HuH-7.5 (cell line): ENCODE data around the gene DMRTC1.
"Not testable (repeated sequence)": the region's sequence is repeated elsewhere in the genome, so short reads cannot be mapped to it uniquely, and the experiment has no call there.

Experiments used
- DNase-seq: peaks from one replicate; pipeline ENCODE4 v3.0.0; 2011; ENCODE audit warnings: low spot score

DMRTC1 gene, protein sequence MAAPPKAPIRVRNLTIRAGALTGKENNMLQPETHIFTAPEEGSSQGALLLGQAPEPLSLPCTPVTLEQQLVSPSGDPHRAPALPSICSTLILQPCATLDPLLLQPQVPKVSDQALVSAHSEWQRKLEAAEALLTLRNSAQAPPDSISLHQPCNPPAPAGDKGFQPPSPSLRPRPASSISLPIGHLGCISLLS

DNA sequence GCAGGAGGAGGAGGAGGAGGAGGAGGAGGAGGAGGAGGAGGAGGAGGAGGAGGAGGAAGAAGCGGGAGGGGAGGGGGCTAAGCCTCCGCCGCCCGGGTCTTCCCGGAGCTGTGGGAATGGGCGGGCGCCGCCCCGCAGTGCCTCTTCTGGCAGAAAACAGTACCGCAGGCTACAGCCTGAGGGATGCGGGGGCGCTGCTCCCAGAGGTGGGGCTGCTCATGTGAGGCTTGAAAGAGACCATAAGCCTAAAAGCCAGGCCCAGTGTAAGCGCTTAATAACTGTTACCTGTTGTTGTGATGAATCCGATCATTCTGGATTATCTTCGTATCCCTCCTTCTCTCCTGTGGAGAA lies at the start of gene DMRTC1:
Gene DMRTC1 (minus strand): TSS at position 19 of the 351 bp plus-strand sequence. CDS start 68,143 bp downstream, outside the sequence.
- not testable (repeated sequence) for DNase-seq

DNA sequence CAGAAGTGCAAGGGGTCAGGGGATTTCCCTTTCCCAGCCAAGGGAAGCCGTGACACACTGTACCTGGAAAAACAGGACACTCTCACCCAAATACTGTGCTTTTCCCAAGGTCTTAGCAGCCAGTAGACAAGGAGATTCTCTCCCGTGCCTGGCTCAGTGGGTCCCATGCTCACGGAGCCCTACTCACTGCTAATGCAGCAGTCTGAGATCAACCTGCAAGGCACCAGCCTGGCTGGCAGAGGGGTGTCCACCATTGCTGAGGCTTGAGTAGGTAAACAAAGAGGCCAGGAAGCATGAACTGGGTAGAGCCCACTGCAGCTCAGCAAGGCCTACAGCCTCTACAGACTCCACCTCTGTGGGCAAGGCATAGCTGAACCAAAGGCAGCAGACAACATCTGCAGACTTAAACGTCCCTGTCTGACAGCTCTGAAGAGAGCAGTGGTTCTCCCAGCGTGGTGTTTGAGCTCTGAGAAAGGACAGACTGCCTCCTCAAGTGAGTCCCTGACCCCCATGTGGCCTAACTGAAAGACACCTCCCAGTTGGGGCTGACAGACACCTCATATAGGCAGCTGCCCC lies 37.3 kb upstream of the DMRTC1 start:
- DNase-seq, result not testable (repeated sequence)

DNA sequence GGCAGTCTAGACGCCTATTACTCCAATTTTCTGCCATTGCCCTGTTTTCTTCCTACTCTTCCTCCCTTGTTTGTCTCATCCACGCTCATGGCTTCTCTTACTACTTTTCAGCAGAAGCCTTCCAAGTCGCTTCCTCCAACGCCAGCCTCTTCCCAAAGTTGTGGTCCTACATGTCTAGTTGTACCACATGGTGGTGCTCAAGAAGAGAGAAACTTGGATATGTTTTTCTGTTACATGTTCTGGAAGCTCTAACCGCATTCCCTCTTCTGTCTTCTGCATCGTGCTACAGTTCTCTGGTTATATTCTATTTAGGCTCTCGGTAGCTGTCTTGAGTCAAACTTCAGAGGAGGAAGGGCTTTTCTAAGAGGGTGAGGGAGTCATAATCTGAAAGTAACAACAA lies 31.2 kb upstream of the DMRTC1 start:
- DNase-seq, result not testable (repeated sequence)

DNA sequence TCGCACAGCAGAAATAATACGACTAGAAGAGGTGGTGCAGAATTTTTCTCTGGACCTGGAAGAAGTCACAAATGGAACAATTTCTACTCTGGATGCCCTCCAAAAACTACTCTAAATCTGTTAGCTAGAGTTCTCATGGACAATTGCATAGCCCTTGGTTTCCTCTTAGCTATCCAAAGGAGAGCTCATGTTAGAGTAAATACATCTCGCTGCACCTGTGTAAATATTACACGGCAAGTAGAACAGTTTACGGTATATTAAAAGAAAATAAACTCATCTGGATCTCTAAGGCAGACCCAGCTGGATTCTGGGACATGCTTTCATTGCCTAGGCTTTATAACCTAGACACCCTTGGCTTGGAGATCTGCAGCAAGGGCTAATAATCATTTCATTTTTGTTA lies 28.2 kb upstream of the DMRTC1 start:
- DNase-seq, result not testable (repeated sequence)

DNA sequence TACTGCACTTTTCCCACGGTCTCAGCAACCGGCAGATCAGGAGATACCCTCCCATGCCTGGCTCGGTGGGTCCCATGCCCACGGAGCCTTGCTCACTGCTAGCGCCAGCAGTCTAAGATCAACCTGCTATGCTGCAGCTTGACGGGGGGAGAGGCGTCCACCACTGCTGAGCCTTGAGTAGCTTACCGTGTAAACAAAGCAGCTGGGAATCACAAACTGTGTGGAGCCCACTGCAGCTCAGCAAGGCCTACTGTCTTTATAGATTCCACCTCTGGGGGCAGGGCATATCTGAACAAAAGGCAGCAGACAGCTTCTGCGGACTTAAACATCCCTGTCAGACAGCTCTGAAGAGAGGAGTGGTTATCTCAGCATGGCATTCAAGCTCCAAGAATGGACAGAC lies 16.3 kb upstream of the DMRTC1 start:
- DNase-seq, result not testable (repeated sequence)

DNA sequence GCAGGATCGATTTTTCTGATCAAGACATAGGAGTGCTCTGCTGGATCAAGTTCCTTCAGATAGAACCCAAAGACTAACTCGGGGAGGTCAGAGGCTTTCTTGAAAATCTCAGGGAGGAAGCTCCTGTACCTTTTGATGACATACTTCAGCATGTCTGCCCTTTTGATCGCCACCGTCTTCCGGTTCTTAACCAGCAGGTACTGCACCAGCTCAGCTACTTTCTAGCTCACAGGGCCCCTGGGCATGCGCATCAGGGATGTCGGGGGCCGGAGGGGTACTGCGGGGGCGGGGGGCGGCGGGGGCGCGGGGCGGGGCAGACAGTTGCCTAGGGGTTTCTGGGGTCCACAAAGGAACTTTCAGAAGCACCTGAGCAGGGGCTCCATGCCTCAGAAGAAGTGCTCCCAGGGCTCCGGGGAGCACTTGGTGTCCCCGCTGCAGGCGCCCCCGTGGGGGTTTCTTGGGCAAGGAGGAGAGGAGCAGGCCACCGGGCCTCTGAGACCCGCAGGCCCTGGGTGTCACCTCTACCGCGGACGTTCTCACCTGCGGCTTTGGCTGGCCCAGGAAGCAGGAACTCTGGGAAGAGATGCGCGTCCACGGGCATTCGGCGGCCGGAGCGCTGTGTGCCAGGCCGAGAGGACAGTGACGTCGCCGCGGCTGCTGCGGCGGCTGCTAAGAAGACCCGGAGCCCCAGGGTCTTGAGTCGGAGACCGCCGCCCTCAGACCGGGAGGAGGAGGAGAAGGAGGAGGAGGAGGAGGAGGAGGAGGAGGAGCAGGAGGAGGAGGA lies 410 bp downstream of the DMRTC1 start:
- DNase-seq, result not testable (repeated sequence)

DNA sequence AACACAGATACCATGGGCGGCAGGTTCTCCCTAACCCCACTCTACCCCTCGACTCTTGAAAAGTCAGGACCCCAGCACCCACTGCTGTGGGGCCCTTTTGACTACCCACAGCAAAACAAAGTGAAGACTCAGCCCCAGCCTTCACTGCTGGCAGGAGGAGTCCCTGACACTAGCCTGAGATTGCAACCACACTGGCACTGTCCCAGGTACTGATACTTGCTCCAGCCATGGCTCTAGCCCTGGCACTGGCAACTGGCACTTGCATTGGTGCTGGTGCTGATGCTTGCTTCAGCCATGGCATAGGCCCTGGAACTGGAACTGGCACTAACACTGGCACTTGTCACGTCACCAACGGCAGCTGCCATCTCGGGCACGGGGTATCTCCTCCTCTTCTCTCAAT lies 1.4 kb downstream of the DMRTC1 start:
- DNase-seq, result not testable (repeated sequence)

DNA sequence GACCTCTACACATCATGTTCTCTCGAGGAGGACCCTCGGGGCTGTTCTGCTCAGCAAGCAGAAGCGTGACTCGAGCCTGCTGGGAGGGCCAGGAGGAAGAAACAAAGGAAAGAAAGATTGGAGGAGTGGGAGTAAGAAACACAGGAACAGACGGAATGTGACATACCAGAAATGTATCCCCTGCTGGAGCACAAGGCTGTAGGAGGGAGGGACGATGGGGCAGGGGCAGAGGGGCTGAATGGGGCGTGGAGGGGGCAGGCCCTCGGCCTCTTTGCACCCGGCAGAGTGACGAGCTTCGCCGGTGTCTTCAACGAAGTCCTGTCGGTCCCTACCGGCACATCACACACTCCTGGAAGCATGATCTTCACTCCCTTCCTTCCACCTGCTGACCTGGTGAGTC lies 5.7 kb downstream of the DMRTC1 start, which contains the start of gene FAM236A:
Gene FAM236A (plus strand): TSS at position 301 of the 400 bp plus-strand sequence. CDS start 57 bp downstream, at position 358.
- not testable (repeated sequence) for DNase-seq

DNA sequence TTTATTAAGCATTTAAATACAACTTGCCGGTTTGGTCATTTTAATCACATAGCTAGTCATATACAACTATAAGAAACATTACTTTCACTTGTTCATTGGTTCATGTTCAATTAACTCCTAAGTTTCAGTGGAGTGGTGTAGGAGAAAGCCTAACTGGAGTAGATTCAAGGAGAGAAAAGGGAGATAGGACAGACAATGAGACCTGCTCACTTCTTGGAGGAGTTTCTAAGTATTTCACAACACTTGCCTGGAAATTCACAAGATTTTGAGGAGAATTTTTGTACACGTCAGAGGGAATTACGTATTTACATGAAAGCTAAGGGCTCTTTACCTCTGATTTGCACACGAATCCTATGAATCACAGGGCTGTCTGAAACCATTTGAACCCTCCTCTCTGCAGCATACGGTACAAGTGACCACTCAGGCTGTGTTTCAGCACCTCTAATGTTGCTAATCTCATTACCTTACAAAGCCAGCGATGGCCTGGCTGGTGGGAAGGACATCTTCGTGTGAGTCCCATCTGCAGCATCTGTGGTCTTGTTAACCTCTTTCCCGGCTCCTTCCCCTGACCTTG lies 6.7 kb downstream of the DMRTC1 start:
- DNase-seq, result not testable (repeated sequence)

DNA sequence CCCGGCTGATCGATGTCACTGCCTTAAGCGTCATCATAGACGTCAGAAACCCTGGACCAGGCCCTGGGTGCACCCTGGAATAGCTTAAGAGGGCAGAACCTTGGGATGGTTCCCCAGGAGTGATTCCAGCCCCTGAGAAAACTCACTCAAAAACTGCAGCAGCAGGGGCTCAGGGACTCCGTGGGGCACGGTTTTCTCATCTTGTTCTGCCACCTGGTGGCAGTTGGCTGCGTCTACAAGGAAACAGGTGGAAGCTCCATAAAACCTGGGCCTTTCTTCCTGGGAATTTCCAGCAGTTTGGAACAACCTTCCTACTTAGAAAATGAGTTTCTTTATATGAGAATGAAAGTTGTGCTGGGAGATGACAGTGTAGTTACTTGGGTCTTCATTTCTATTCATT lies 7.2 kb downstream of the DMRTC1 start:
- not testable (repeated sequence) for DNase-seq

DNA sequence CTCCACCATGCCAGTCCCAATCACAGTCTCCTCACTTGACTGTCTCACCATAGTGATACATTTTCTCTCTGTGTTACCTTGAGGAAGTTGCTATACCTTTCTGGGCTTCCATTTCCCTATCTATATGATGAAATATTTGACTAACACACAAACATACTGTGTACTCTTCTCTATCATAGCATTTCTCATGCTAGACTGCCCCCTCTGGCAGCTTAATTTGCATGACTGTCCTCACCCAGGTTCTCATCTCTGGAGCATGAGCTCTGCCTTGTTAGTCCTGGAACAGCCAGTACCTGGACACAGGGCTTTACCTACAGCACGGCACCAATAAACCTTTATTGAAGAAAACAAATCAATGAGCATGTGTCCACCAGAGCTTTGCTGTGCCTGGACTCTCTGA lies 11.4 kb downstream of the DMRTC1 start:
- DNase-seq, result not testable (repeated sequence)

DNA sequence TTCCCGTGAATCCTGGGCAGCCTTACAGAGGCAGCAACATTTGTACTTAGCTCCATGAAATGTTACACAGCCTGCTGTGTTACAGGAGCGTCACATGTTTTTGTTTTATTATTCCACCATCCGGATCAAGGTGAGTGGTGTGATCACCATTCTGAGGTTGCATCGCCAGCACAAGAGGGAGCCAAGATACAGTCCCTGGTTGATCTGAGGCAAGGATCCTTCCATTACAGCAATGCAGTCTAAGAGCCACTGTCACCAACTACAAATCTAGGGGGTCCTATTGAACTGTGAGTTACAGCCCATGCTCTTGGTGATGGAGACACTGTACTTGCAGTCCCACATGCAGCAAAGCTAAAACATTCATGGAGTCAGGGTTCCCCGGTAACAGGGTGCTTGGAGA lies 27.5 kb downstream of the DMRTC1 start:
- not testable (repeated sequence) for DNase-seq

DNA sequence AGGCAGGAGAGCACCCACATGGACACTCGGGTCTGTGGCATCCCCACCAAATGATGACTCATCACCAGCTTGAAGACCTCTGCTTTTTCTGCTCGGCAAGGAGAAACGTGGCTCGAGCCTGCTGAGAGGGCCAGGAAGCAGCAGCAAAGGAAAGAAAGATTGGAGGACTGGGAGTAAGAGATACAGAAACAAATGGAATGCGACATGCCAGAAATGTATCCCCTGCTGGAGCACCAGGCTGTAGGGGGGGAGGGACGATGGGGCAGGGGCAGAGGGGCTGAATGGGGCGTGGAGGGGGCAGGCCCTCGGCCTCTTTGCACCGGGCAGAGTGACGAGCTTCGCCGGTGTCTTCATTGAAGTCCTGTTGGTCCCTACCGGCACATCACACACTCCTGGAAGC lies 31.3 kb downstream of the DMRTC1 start, which contains the start of gene FAM236C:
Gene FAM236C (plus strand): TSS at position 301 of the 400 bp plus-strand sequence. CDS start 100 bp downstream, outside the sequence.
- DNase-seq, result not testable (repeated sequence)

DNA sequence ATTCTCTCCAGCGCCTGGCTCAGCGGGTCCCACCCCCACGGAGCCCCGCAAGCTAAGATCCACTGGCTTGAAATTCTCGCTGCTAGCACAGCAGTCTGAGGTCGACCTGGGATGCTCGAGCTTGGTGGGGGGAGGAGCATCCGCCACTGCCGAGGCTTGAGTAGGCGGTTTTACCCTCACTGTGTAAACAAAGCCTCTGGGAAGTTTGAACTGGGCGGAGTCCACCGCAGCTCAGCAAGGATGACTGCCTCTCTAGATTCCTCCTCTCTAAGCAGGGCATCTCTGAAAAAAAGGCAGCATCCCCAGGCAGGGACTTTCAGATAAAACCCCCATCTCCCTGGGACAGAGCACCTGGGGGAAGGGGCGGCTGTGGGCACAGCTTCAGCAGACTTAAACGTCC lies 53.9 kb downstream of the DMRTC1 start:
- not testable (repeated sequence) for DNase-seq

DNA sequence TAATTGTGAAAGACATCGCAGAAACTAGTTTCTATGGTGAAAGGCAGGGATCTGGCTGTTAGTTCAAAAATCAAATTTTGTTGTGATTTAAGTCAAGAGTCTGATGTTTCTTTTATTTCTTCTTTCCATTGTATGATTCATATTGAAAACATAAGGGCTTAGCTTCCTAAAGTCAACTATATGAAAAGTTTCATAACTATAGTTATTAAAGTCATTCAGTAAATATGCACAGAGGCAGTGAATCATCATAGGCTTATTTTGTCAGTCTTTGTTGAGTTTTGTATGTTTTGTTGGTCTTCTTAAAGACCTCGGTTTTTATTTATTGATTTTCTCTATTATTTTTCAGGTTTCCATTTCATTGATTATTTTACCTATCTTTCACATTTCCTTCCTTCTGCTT lies 60.7 kb downstream of the DMRTC1 start:
- DNase-seq, result not testable (repeated sequence)

DNA sequence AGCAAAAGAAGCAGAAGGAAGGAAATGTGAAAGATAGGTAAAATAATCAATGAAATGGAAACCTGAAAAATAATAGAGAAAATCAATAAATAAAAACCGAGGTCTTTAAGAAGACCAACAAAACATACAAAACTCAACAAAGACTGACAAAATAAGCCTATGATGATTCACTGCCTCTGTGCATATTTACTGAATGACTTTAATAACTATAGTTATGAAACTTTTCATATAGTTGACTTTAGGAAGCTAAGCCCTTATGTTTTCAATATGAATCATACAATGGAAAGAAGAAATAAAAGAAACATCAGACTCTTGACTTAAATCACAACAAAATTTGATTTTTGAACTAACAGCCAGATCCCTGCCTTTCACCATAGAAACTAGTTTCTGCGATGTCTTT lies 106.1 kb downstream of the DMRTC1 start:
- DNase-seq, result not testable (repeated sequence)

DNA sequence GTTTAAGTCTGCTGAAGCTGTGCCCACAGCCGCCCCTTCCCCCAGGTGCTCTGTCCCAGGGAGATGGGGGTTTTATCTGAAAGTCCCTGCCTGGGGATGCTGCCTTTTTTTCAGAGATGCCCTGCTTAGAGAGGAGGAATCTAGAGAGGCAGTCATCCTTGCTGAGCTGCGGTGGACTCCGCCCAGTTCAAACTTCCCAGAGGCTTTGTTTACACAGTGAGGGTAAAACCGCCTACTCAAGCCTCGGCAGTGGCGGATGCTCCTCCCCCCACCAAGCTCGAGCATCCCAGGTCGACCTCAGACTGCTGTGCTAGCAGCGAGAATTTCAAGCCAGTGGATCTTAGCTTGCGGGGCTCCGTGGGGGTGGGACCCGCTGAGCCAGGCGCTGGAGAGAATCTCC lies 112.9 kb downstream of the DMRTC1 start:
- DNase-seq, result not testable (repeated sequence)
